ENCODE data around the gene CD247.

GRCh38 chr1:167491586-167492461, 26.5 kb downstream of the CD247 start:
- no peak for TF ChIP-seq CTCF (IDR thresholded peaks at IDR 0.05)
- no peak for TF ChIP-seq POLR2A (IDR thresholded peaks at IDR 0.05)
- no peak for TF ChIP-seq POLR2AphosphoS5 (IDR thresholded peaks at IDR 0.05; ENCODE audit: insufficient read depth in 1 of 2, low read depth in 1 of 2)

Measured in vagina (tissue), 2 donors.